HL-60/S4 treated with retinoic acid at 250 ng/mL for 4 days and 3 days (cell line): ENCODE measurements around the gene KIF26A.
"Not testable (repeated sequence)": the region's sequence is repeated elsewhere in the genome, so short reads cannot be mapped to it uniquely, and the experiment has no call there.

Experiments used
- in situ Hi-C: fragments of 300-500 bp; cut with MboI; formaldehyde crosslinking; loops from 2 replicates; pipeline ENCODE4 v1.7.0; 2022; ENCODE audit warnings: low sequenced_read_pairs

Gene KIF26A

DNA sequence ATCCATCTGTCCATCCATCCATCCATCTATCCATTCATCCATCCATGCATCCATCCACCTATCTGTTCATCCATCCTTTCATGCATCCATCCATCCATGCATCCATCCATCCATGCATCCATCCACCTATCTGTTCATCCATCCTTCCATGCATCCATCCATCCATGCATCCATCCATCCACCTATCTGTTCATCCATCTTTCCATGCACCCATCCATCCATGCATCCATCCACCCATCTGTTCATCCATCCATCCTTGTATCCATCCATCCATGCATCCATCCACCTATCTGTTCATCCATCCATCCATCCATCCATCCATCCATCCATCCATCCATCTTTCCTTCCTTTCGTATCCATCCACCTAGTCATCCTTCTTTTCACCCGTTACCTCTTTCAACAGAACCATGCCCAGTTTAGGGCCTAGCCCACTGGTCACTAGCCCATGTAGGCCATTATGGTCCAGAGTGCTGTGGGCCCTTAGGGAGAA, 66.3 kb downstream of the KIF26A start:
- in situ Hi-C loops = no loop called here

GRCh38 chr14:104205781-104206180, 67.4 kb downstream of the KIF26A start:
- in situ Hi-C loops = no loop called here

- in situ Hi-C loops = no loop called here
Observed at GRCh38 chr14:104206281-104206904, 68.0 kb downstream of the KIF26A start.

- in situ Hi-C loops = no loop called here
Observed at GRCh38 chr14:104207142-104208014, 69.0 kb downstream of the KIF26A start.

GRCh38 chr14:104208015-104208295, 69.6 kb downstream of the KIF26A start:
- in situ Hi-C loops = not testable (repeated sequence)

- in situ Hi-C loops = not testable (repeated sequence)
Observed at GRCh38 chr14:104208331-104208730, 69.9 kb downstream of the KIF26A start.

GRCh38 chr14:104209071-104209470, 70.7 kb downstream of the KIF26A start:
- in situ Hi-C loops = not testable (repeated sequence)

DNA sequence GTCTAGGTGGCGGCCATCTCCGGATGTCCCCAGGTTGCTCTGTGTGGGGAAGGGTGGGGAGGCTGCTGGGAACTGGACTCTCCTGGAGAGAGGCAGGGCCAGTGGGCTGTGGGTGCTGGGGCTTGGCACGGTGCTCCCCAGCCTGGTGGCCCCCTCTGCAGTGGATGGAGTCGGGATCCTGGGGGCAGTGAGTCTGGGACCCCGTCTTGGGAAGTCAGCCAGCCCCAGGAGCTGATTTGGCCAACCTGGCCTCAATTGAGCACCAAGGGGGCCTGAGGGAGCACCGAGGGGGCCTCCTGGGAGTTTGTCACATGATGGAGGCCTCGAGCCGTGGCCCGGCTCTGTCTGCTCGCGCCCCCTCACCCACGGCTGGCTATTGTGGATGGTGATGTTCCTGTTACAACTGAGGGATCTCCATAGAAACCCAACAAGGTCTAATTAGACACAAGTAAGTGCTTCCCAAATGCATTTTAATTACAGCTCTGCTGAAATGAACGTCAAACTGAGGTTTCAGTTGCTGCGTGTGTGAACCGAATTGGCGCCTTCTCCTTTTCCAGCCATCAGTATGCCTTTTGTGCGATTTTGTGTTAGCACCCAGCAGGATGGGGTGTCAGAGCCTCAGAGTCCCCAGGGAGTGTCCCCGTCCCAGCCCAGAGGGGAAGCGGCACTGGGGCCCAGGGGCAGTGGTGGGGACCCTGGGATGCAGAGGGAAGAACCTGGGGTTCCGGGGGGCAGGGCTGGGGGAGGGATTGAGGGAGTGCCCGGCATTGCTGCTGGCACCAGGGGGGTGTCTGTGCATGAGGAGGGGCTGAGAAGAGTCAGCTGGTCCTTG, 71.8 kb downstream of the KIF26A start:
- in situ Hi-C loops = no loop called here

- in situ Hi-C loops = no loop called here
Observed at GRCh38 chr14:104210817-104211195, 72.4 kb downstream of the KIF26A start.

DNA sequence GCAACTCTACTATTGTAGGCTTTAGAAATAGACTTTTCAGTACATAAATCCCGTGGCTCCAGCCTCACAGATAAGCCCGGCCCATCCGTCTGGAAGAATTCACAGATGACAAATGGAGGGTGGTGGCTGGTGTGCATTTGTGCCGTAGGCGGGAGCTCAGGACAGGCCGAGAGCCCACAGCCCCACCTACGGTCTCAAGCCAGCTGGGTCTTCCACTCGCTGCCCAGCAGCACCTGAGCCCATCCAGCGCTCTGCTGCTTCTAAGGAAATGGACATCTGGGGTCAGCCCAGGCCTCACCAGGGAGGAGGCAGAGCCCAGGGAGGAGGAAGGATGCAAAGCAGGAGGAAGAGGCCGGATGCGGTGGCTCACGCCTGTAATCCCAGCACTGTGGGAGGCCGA, 72.8 kb downstream of the KIF26A start:
- in situ Hi-C loops = no loop called here

- in situ Hi-C loops = no loop called here
Observed at GRCh38 chr14:104211741-104212140, 73.4 kb downstream of the KIF26A start.

- in situ Hi-C loops = no loop called here
Observed at GRCh38 chr14:104212206-104213095, 74.1 kb downstream of the KIF26A start.

DNA sequence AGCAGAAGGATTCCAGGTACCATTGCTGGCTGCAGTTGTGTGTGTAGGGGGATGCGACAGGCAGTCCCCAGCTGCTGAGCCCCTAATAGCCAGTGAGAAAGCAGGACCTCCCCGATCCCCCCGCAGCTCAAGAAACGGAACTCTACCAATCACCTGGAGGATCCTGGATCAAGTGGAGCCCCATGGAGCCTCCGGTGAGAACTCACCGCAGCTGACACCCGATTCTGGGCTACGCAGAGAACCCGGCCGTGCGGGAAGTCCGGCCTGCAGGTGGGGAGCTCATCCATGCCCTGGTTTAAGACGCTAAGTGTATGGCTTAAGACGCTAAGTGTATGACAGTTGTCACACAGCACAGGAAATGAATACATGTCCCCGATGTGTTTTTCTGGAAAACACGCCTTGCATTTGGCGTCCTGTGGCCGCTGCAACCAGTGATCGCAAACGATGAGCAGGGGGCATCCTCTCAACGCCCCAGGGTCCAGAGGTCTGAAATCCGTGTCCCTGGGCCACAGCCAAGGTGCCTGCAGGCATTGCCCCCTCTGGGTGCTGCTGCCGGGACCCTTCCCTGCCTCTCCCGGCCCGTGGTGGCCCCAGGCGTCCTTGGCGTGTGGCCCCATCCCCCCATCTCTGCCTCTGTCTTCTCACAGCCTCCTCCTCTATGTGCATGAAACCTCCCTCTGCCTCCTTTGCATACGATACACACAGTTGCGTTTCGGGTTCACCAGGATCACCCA, 75.1 kb downstream of the KIF26A start:
- in situ Hi-C loops = no loop called here

- in situ Hi-C loops = no loop called here
Observed at GRCh38 chr14:104214431-104215218, 76.2 kb downstream of the KIF26A start.

DNA sequence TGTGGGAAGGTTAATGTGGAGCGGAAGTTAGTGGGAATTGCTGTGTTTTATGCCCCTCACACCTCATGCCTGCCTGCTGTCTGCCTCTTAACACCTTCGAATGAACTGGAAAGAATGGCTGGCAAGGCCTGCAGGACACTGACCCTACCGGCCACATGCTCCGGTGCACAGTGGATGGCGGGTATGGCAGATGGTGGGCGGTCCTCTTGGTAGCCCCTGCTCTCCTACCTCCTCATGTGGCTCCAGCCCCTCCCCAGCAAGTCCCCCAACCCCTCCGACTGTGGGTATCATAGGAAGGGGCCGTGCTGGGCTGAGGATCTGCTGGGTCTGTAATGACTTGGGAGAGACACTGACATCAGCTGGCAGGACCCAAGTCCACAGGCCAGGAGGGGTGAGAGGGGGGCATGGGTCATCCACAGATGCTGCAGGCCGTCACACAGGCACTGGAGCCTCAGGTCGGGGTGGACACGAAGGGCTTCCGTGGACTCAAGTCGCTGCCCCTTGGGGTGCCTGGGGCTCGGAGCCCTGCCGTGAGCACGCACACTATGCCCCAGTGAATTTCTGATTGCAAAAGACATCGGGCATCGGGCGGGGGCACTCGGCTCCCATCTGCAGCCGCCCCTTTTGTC, 77.4 kb downstream of the KIF26A start:
- in situ Hi-C loops = no loop called here

GRCh38 chr14:104216457-104216856, 78.1 kb downstream of the KIF26A start:
- in situ Hi-C loops = no loop called here

GRCh38 chr14:104217486-104218360, 79.3 kb downstream of the KIF26A start:
- in situ Hi-C loops = no loop called here
